WTC11 (cell line): ENCODE measurements around the gene CALHM5. TPM values are rescaled to one million over a fixed set of nuclear protein-coding genes. Genes with fewer than 3 reads are reported as not detected.
A peak's percentile ranks its signal among the peaks of the same experiment; 100 is the strongest.

Source experiments
- ATF1 ChIP-seq: sonication (generic); formaldehyde crosslinking; IDR thresholded peaks from 2 replicates; pipeline ENCODE4 v1.8.1; 2023; ENCODE audit warnings: mild to moderate bottlenecking, moderate library complexity, missing genetic modification reagents
- CBFB ChIP-seq: sonication (generic); formaldehyde crosslinking; IDR thresholded peaks from 2 replicates; pipeline ENCODE4 v1.8.1; 2022; ENCODE audit warnings: mild to moderate bottlenecking, low read depth, missing genetic modification reagents
- CREB1 ChIP-seq: sonication (generic); formaldehyde crosslinking; IDR thresholded peaks from 2 replicates; pipeline ENCODE4 v1.8.0; 2023; ENCODE audit warnings: mild to moderate bottlenecking, missing genetic modification reagents
- ESRRA ChIP-seq: sonication (generic); formaldehyde crosslinking; IDR thresholded peaks from 2 replicates; pipeline ENCODE4 v1.8.1; 2022; ENCODE audit warnings: mild to moderate bottlenecking, missing genetic modification reagents, borderline replicate concordance
- ETV6 ChIP-seq: sonication (generic); formaldehyde crosslinking; IDR thresholded peaks from 2 replicates; pipeline ENCODE4 v1.8.1; 2022; ENCODE audit warnings: mild to moderate bottlenecking, missing genetic modification reagents
- FOXK1 ChIP-seq: sonication (generic); formaldehyde crosslinking; IDR thresholded peaks from 2 replicates; pipeline ENCODE4 v1.8.0; 2022; ENCODE audit warnings: mild to moderate bottlenecking, moderate library complexity, missing genetic modification reagents
- FOXP1 ChIP-seq: sonication (generic); formaldehyde crosslinking; IDR thresholded peaks from 2 replicates; pipeline ENCODE4 v1.8.0; 2022; ENCODE audit warnings: missing genetic modification reagents, mild to moderate bottlenecking, moderate library complexity, borderline replicate concordance
- IRF2 ChIP-seq: sonication (generic); formaldehyde crosslinking; IDR thresholded peaks from 2 replicates; pipeline ENCODE4 v1.8.0; 2022; ENCODE audit warnings: low read depth, missing genetic modification reagents, borderline replicate concordance
- JUN ChIP-seq: sonication (generic); formaldehyde crosslinking; IDR thresholded peaks from 2 replicates; pipeline ENCODE4 v1.8.0; 2023; ENCODE audit warnings: mild to moderate bottlenecking, missing genetic modification reagents
- MYBL2 ChIP-seq: sonication (generic); formaldehyde crosslinking; IDR thresholded peaks from 2 replicates; pipeline ENCODE4 v1.8.1; 2023; ENCODE audit warnings: mild to moderate bottlenecking, moderate library complexity, missing genetic modification reagents
- NFATC4 ChIP-seq: fragments of 250-450 bp; sonication (Bioruptor Pico); IDR thresholded peaks from 2 replicates; pipeline ENCODE4 v1.9.0; 2021; ENCODE audit warnings: mild to moderate bottlenecking
- PRRX2 ChIP-seq: fragments of 250-450 bp; sonication (Bioruptor Pico); IDR thresholded peaks from 2 replicates; pipeline ENCODE4 v1.8.0; 2021; ENCODE audit warnings: mild to moderate bottlenecking
- RELA ChIP-seq: sonication (generic); formaldehyde crosslinking; IDR thresholded peaks from 2 replicates; pipeline ENCODE4 v1.8.1; 2022; ENCODE audit warnings: missing genetic modification reagents, mild to moderate bottlenecking, borderline replicate concordance
- SMAD4 ChIP-seq: sonication (generic); formaldehyde crosslinking; IDR thresholded peaks from 2 replicates; pipeline ENCODE4 v1.8.0; 2022; ENCODE audit warnings: mild to moderate bottlenecking, missing genetic modification reagents
- TEAD4 ChIP-seq: sonication (generic); formaldehyde crosslinking; IDR thresholded peaks from 2 replicates; pipeline ENCODE4 v1.8.0; 2022; ENCODE audit warnings: mild to moderate bottlenecking, missing genetic modification reagents
- ZBTB21 ChIP-seq: sonication (generic); formaldehyde crosslinking; IDR thresholded peaks from 2 replicates; pipeline ENCODE4 v1.8.1; 2023; ENCODE audit warnings: mild to moderate bottlenecking, missing genetic modification reagents, borderline replicate concordance
- ZNF219 ChIP-seq: sonication (generic); formaldehyde crosslinking; IDR thresholded peaks from 2 replicates; pipeline ENCODE4 v1.8.0; 2023; ENCODE audit warnings: missing genetic modification reagents, mild to moderate bottlenecking, borderline replicate concordance
- ZNF232 ChIP-seq: sonication (generic); formaldehyde crosslinking; IDR thresholded peaks from 2 replicates; pipeline ENCODE4 v1.8.0; 2022; ENCODE audit warnings: mild to moderate bottlenecking, missing genetic modification reagents
- ZNF263 ChIP-seq: sonication (generic); formaldehyde crosslinking; IDR thresholded peaks from 2 replicates; pipeline ENCODE4 v1.8.1; 2022; ENCODE audit warnings: low read depth, mild to moderate bottlenecking, moderate library complexity, missing genetic modification reagents
- total RNA-seq: library from RNA; stranded (reverse); gene quantifications from 3 replicates; pipeline ENCODE4 v1.2.3, GENCODE V29; 2021
- TF ChIP-seq, protein P1 (sequence below): sonication (generic); formaldehyde crosslinking; IDR thresholded peaks from 2 replicates; pipeline ENCODE4 v1.8.0; 2022; ENCODE audit warnings: mild to moderate bottlenecking, missing genetic modification reagents
- TF ChIP-seq, protein P2 (sequence below): sonication (generic); formaldehyde crosslinking; IDR thresholded peaks from 2 replicates; pipeline ENCODE4 v1.8.0; 2022; ENCODE audit warnings: missing genetic modification reagents
- TF ChIP-seq, protein P3 (sequence below): fragments of 250-450 bp; sonication (Bioruptor Pico); IDR thresholded peaks from 2 replicates; pipeline ENCODE4 v1.9.0; 2021; ENCODE audit warnings: mild to moderate bottlenecking, borderline replicate concordance
- TF ChIP-seq, protein P4 (sequence below): sonication (generic); formaldehyde crosslinking; IDR thresholded peaks from 2 replicates; pipeline ENCODE4 v1.8.0; 2022; ENCODE audit warnings: mild to moderate bottlenecking, missing genetic modification reagents
- TF ChIP-seq, protein P5 (sequence below): fragments of 250-450 bp; sonication (Bioruptor Pico); IDR thresholded peaks from 2 replicates; pipeline ENCODE4 v1.8.0; 2021; ENCODE audit warnings: mild to moderate bottlenecking
- TF ChIP-seq, protein P6 (sequence below): sonication (generic); formaldehyde crosslinking; IDR thresholded peaks from 2 replicates; pipeline ENCODE4 v1.8.1; 2022; ENCODE audit warnings: missing genetic modification reagents, borderline replicate concordance

Gene CALHM5
- total RNA-seq, 1 experiment from 2014 or later = 0.09 TPM

DNA sequence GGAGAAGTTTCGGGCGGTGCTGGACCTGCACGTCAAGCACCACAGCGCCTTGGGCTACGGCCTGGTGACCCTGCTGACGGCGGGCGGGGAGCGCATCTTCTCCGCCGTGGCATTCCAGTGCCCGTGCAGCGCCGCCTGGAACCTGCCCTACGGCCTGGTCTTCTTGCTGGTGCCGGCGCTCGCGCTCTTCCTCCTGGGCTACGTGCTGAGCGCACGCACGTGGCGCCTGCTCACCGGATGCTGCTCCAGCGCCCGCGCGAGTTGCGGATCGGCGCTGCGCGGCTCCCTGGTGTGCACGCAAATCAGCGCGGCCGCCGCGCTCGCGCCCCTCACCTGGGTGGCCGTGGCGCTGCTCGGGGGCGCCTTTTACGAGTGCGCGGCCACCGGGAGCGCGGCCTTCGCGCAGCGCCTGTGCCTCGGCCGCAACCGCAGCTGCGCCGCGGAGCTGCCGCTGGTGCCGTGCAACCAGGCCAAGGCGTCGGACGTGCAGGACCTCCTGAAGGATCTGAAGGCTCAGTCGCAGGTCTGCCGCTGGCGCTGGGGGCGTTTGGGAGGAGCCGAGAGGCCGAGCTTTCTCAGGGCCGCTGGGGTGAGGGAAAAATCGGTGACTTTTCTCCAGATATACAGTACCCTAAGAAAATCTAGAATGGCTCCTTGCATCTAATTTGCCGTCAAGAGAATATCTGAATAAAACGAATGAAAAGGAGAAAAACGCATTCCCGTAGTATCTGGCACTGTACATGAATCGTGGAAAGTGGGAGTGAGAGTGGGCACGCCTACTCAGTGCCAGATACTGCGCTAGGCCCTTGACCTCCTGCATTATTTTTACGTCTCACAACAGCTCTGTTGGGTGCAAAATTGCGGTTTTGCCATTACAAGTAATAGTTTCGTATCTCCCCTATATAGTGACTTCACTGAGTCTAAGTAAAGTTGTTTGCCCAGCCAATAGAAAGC is 49.2 kb upstream of the CALHM5 start (continued):
- no peak for TF ChIP-seq PRRX2 (CRISPR knock-in tag)
- TF ChIP-seq SMAD4 (CRISPR knock-in tag) = no peak
- TF ChIP-seq JUN (CRISPR knock-in tag) = peak; percentile 45; the same call in 1 of the 2 replicates
- TF ChIP-seq ZNF219 (CRISPR knock-in tag) = 0 out of 2 replicates have a peak, but pooled peaks have one; percentile 62
- no peak for TF ChIP-seq NFATC4 (CRISPR knock-in tag)
- peak; percentile 71; the same call in 1 of the 2 replicates for TF ChIP-seq ZBTB21 (CRISPR knock-in tag)
- peak; percentile 99 for TF ChIP-seq FOXP1 (CRISPR knock-in tag)
- TF ChIP-seq ESRRA (CRISPR knock-in tag) = peak; percentile 91
- peak; percentile 92 for TF ChIP-seq FOXK1 (CRISPR knock-in tag)
- peak; percentile 95 for TF ChIP-seq ZNF232 (CRISPR knock-in tag)
- TF ChIP-seq CREB1 (CRISPR knock-in tag) = peak; percentile 54; the same call in 1 of the 2 replicates
- TF ChIP-seq MYBL2 (CRISPR knock-in tag) = peak; percentile 88
- peak; percentile 96; the same call in 1 of the 2 replicates for TF ChIP-seq ETV6 (CRISPR knock-in tag)
- TF ChIP-seq, protein P1, sequence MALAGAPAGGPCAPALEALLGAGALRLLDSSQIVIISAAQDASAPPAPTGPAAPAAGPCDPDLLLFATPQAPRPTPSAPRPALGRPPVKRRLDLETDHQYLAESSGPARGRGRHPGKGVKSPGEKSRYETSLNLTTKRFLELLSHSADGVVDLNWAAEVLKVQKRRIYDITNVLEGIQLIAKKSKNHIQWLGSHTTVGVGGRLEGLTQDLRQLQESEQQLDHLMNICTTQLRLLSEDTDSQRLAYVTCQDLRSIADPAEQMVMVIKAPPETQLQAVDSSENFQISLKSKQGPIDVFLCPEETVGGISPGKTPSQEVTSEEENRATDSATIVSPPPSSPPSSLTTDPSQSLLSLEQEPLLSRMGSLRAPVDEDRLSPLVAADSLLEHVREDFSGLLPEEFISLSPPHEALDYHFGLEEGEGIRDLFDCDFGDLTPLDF (CRISPR knock-in tag) = peak; percentile 83
- TF ChIP-seq CBFB (CRISPR knock-in tag) = peak; percentile 82; the same call in 1 of the 2 replicates
- TF ChIP-seq ZNF263 = peak; percentile 77
- peak; percentile 96 for TF ChIP-seq RELA (CRISPR knock-in tag)
- TF ChIP-seq, protein P2, sequence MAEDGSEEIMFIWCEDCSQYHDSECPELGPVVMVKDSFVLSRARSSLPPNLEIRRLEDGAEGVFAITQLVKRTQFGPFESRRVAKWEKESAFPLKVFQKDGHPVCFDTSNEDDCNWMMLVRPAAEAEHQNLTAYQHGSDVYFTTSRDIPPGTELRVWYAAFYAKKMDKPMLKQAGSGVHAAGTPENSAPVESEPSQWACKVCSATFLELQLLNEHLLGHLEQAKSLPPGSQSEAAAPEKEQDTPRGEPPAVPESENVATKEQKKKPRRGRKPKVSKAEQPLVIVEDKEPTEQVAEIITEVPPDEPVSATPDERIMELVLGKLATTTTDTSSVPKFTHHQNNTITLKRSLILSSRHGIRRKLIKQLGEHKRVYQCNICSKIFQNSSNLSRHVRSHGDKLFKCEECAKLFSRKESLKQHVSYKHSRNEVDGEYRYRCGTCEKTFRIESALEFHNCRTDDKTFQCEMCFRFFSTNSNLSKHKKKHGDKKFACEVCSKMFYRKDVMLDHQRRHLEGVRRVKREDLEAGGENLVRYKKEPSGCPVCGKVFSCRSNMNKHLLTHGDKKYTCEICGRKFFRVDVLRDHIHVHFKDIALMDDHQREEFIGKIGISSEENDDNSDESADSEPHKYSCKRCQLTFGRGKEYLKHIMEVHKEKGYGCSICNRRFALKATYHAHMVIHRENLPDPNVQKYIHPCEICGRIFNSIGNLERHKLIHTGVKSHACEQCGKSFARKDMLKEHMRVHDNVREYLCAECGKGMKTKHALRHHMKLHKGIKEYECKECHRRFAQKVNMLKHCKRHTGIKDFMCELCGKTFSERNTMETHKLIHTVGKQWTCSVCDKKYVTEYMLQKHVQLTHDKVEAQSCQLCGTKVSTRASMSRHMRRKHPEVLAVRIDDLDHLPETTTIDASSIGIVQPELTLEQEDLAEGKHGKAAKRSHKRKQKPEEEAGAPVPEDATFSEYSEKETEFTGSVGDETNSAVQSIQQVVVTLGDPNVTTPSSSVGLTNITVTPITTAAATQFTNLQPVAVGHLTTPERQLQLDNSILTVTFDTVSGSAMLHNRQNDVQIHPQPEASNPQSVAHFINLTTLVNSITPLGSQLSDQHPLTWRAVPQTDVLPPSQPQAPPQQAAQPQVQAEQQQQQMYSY = peak; percentile 48; the same call in 1 of the 2 replicates
- peak; percentile 94 for TF ChIP-seq ATF1 (CRISPR knock-in tag)
- no peak for TF ChIP-seq TEAD4 (CRISPR knock-in tag)
- TF ChIP-seq, protein P3, sequence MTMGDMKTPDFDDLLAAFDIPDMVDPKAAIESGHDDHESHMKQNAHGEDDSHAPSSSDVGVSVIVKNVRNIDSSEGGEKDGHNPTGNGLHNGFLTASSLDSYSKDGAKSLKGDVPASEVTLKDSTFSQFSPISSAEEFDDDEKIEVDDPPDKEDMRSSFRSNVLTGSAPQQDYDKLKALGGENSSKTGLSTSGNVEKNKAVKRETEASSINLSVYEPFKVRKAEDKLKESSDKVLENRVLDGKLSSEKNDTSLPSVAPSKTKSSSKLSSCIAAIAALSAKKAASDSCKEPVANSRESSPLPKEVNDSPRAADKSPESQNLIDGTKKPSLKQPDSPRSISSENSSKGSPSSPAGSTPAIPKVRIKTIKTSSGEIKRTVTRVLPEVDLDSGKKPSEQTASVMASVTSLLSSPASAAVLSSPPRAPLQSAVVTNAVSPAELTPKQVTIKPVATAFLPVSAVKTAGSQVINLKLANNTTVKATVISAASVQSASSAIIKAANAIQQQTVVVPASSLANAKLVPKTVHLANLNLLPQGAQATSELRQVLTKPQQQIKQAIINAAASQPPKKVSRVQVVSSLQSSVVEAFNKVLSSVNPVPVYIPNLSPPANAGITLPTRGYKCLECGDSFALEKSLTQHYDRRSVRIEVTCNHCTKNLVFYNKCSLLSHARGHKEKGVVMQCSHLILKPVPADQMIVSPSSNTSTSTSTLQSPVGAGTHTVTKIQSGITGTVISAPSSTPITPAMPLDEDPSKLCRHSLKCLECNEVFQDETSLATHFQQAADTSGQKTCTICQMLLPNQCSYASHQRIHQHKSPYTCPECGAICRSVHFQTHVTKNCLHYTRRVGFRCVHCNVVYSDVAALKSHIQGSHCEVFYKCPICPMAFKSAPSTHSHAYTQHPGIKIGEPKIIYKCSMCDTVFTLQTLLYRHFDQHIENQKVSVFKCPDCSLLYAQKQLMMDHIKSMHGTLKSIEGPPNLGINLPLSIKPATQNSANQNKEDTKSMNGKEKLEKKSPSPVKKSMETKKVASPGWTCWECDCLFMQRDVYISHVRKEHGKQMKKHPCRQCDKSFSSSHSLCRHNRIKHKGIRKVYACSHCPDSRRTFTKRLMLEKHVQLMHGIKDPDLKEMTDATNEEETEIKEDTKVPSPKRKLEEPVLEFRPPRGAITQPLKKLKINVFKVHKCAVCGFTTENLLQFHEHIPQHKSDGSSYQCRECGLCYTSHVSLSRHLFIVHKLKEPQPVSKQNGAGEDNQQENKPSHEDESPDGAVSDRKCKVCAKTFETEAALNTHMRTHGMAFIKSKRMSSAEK (CRISPR knock-in tag) = no peak
- TF ChIP-seq, protein P4, sequence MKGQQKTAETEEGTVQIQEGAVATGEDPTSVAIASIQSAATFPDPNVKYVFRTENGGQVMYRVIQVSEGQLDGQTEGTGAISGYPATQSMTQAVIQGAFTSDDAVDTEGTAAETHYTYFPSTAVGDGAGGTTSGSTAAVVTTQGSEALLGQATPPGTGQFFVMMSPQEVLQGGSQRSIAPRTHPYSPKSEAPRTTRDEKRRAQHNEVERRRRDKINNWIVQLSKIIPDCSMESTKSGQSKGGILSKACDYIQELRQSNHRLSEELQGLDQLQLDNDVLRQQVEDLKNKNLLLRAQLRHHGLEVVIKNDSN (CRISPR knock-in tag) = no peak; the same call in 1 of the 2 replicates
- TF ChIP-seq, protein P5, sequence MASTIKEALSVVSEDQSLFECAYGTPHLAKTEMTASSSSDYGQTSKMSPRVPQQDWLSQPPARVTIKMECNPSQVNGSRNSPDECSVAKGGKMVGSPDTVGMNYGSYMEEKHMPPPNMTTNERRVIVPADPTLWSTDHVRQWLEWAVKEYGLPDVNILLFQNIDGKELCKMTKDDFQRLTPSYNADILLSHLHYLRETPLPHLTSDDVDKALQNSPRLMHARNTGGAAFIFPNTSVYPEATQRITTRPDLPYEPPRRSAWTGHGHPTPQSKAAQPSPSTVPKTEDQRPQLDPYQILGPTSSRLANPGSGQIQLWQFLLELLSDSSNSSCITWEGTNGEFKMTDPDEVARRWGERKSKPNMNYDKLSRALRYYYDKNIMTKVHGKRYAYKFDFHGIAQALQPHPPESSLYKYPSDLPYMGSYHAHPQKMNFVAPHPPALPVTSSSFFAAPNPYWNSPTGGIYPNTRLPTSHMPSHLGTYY (CRISPR knock-in tag) = no peak
- TF ChIP-seq, protein P6, sequence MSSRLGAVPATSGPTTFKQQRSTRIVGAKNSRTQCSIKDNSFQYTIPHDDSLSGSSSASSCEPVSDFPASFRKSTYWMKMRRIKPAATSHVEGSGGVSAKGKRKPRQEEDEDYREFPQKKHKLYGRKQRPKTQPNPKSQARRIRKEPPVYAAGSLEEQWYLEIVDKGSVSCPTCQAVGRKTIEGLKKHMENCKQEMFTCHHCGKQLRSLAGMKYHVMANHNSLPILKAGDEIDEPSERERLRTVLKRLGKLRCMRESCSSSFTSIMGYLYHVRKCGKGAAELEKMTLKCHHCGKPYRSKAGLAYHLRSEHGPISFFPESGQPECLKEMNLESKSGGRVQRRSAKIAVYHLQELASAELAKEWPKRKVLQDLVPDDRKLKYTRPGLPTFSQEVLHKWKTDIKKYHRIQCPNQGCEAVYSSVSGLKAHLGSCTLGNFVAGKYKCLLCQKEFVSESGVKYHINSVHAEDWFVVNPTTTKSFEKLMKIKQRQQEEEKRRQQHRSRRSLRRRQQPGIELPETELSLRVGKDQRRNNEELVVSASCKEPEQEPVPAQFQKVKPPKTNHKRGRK = no peak
- peak; percentile 65; the same call in 1 of the 2 replicates for TF ChIP-seq IRF2 (CRISPR knock-in tag)
